Skeletal muscle tissue (tissue), 4 donors: ENCODE measurements around the gene SDCCAG8. TPM values are rescaled to one million over a fixed set of nuclear protein-coding genes. Genes with fewer than 3 reads are reported as not detected.
"Not testable (repeated sequence)": the region's sequence is repeated elsewhere in the genome, so short reads cannot be mapped to it uniquely, and the experiment has no call there.

Experiments
- H3K27ac ChIP-seq: one replicate; pipeline ENCODE4 v1.7.0; 2013; ENCODE audit warnings: mild to moderate bottlenecking, low read depth, low read length, inconsistent platforms
- H3K27me3 ChIP-seq, 3 donors: one replicate each; pipeline ENCODE4 v1.7.0; 2013; ENCODE audit warnings: low read length in 3 of 3; ENCODE audit not compliant: control insufficient read depth in 3 of 3, insufficient read depth in 3 of 3
- H3K36me3 ChIP-seq, 3 donors: one replicate each; pipeline ENCODE4 v1.7.0; 2013; ENCODE audit warnings: low read length in 3 of 3; ENCODE audit not compliant: control insufficient read depth in 3 of 3, insufficient read depth in 3 of 3
- H3K4me1 ChIP-seq, 3 donors: one replicate each; pipeline ENCODE4 v1.7.0; 2013; ENCODE audit warnings: low read length in 3 of 3, mild to moderate bottlenecking in 3 of 3; ENCODE audit not compliant: control insufficient read depth in 3 of 3, insufficient read depth in 3 of 3
- H3K4me3 ChIP-seq, 3 donors: one replicate each; pipeline ENCODE4 v1.7.0; 2013; ENCODE audit warnings: low read length in 3 of 3
- H3K9ac ChIP-seq, 3 donors: one replicate each; pipeline ENCODE4 v1.7.0; 2013; ENCODE audit warnings: low read length in 3 of 3, mild to moderate bottlenecking in 3 of 3, moderate library complexity in 2 of 3, low read depth in 1 of 3
- H3K9me3 ChIP-seq, 3 donors: one replicate each; pipeline ENCODE4 v1.7.0; 2013; ENCODE audit warnings: low read length in 3 of 3; ENCODE audit not compliant: control insufficient read depth in 3 of 3
- total RNA-seq: library from RNA; depleted of rRNA; stranded (reverse); fragments of >200 nt; gene quantifications from one replicate; pipeline ENCODE4 v1.2.3, GENCODE V29; 2014
- donor health status: Osteomylitis.

SDCCAG8 gene
- total RNA-seq, result 71.5 TPM

DNA sequence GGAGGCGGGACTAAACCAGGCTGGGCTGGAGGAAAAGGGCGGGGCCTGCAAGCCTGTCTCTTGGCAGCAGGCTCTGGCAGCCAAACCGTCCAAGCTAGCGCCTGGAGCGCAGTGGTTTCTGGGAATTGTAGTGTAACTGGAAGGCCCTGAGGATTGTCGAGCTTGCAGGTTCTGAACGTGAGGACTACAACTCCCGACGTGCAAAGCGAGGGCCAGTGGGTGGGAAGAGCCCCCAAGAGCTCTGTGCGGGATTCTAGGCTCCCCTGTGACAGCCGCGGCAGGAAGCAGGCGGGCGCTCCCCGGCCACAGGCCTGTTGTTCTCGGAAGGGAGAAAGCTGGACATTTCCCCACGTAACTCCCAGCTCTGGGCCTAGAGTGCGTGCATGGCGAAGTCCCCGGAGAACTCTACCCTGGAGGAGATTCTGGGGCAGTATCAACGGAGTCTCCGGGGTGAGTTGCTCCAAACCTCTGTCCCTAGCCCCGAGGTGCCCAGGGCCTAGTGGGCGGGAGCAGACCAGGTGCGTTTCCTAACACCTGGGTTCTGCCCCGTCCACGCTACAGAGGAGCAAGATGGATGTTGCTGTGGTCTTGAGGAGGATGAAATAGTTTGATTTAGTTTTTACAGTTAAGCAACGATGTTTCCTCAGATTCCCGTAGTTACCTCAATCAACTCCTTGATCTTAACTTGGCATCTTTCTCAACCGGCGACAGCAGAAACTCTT is at the start of gene SDCCAG8:
TSS of gene SDCCAG8 (plus strand) at position 251 of the 722 bp plus-strand sequence. CDS start at position 384, 133 bp downstream.
- H3K9me3 ChIP-seq, result no peaks in the 10 kb centered on the region
- H3K27me3 ChIP-seq, result no peaks in the 10 kb centered on the region
- H3K9ac ChIP-seq, result peak within 1 kb of the TSS; percentile 92 to 100 (median 98)
- no peaks in the 10 kb centered on the region for H3K36me3 ChIP-seq
- peak within 1 kb of the TSS; percentile 98 to 99 (median 99) for H3K4me3 ChIP-seq
- peak within 1 kb of the TSS; percentile 98 for H3K27ac ChIP-seq
- H3K4me1 ChIP-seq, result peaks cover 7 to 43% (median 13%) of the 10 kb centered on the region in 3 donors

DNA sequence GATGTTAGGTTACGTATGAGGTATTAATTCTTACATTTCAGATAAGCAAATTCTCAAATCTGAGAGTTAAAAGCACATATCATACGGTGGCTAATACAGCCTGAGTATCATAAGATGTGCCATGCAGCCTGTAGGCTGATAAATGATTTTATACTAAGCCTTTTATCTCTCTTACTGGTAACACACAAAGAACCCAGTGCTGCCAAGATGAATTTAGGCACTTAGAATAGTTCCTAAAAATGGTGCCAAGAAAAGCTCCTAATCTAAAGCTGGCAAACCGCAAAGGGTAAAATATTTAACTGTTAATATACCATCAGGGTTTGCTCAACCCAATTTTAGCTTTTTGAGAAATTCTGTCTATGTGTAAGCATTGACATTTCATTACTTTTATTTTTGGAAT is 43.9 kb upstream of the SDCCAG8 start:
- not testable (repeated sequence) for H3K4me1 ChIP-seq, H3K27me3 ChIP-seq, H3K4me3 ChIP-seq, H3K27ac ChIP-seq, H3K36me3 ChIP-seq, H3K9me3 ChIP-seq, H3K9ac ChIP-seq

DNA sequence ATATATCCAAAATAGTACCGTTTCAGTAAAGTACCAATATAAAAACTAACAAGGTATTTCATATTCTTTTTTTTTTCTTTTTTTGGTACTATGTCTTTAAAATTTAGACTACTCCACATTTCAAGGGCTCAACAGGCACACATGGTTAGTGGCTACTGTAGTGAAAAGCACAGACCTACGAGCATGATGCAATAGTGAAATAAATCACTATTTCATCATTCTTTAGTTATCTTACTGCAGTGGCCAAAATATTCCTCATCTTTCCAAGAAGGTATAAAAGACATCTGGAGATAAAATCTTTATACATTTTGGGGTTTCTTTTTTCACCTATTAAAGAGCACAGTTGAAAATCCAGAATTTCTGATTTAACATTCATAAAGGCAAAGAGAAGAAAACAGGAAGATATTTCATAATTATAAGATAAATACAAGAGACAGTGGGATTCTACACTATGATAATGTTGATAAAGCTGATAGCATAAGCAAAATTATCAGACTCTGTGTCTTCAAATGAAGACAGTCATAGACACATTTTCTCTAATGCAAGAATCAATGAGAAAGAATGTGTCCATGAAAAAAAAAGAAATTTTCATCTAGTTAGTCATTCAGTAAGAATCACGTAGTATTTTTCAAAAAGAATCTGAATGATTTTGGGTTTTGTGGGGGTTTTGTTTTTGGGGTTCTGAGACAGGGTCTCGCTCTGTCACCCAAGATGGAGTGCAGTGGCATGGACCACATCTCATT is 42.6 kb upstream of the SDCCAG8 start:
- Histone ChIP-seq H3K27ac (no peak overlapping the region), H3K4me1 (no peaks in the 10 kb centered on the region), H3K36me3 (peaks cover 0 to 5% (median 0%) of the 10 kb centered on the region in 3 donors), H3K9me3 (no peaks in the 10 kb centered on the region), H3K4me3 (no peak overlapping the region), H3K9ac (no peak overlapping the region), H3K27me3 (no peaks in the 10 kb centered on the region)

DNA sequence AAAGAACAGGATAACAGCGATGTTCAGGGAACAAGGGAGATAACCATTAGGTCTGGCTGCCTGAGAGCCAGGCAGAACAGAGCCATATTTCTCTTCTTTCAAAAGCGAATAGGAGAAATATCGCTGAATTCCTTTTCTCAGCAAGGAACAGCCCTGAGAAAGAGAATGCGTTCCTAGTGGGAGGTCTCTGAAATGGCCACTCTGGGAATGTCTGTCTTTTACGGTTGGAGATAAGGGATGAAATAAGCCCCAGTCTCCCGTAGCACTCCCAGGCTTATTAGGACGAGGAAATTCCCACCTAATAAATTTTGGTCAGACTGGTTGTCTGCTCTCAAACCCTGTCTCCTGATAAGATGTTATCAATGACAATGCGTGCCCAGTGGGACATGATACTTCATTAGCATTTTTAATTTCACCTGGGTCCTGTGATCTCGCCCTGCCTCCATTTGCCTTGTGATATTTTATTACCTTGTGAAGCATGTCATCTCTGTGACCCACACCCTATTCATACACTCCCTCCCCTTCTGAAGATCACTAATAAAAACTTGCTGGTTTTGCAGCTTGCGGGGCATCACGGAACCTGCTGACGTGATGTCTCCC is 40.5 kb upstream of the SDCCAG8 start:
- H3K36me3 ChIP-seq, result peaks cover 0 to 12% (median 3%) of the 10 kb centered on the region in 3 donors
- H3K4me1 ChIP-seq, H3K9ac ChIP-seq, H3K27ac ChIP-seq, H3K4me3 ChIP-seq, H3K27me3 ChIP-seq, H3K9me3 ChIP-seq: not testable (repeated sequence)

DNA sequence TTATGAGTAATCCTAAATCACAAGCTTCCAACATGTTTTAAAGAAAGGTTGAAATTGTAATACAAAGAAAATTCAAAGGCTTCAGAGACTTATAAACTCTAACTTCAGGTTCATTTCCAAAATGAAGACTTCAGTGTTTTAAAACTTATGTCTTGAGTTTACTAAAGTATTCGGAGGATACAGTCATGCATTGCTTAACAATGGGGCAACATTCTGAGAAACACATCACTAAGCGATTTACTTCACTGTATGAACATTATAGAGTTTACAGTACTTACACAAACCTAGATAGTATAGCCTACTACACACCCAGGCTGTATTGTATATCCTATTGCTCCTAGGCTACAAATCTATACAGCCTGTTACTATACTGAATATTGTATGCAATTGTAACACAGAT is 39.1 kb upstream of the SDCCAG8 start:
- no peaks in the 10 kb centered on the region for H3K9me3 ChIP-seq
- no peaks in the 10 kb centered on the region for H3K4me1 ChIP-seq
- H3K36me3 ChIP-seq, result peaks cover 5 to 20% (median 12%) of the 10 kb centered on the region in 3 donors
- H3K27me3 ChIP-seq, result no peaks in the 10 kb centered on the region
- no peak overlapping the region for H3K27ac ChIP-seq
- no peak overlapping the region for H3K9ac ChIP-seq
- no peak overlapping the region for H3K4me3 ChIP-seq

DNA sequence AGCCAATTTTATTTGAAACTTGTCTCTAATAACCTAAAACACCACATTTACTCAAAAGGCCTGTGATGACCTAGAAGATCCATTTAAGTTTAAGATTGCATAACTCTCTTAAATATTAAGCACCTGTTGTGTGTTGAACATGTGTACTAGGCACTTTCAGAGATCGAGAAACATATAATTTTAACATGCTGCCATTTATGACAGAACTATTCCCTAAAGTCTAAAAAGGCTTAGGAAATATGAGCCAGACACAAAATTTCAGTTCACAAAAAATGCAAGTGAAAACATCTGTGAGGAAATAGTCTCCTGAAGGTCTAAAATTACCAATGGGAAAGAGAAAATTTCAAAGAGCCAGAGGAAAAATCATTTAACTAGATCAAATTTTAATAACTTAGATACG is 38.5 kb upstream of the SDCCAG8 start:
- H3K9ac ChIP-seq, result no peak overlapping the region
- H3K4me3 ChIP-seq, result no peak overlapping the region
- peaks cover 5 to 20% (median 12%) of the 10 kb centered on the region in 3 donors for H3K36me3 ChIP-seq
- H3K27ac ChIP-seq, result no peak overlapping the region
- H3K9me3 ChIP-seq, result no peaks in the 10 kb centered on the region
- no peaks in the 10 kb centered on the region for H3K4me1 ChIP-seq
- H3K27me3 ChIP-seq, result no peaks in the 10 kb centered on the region

DNA sequence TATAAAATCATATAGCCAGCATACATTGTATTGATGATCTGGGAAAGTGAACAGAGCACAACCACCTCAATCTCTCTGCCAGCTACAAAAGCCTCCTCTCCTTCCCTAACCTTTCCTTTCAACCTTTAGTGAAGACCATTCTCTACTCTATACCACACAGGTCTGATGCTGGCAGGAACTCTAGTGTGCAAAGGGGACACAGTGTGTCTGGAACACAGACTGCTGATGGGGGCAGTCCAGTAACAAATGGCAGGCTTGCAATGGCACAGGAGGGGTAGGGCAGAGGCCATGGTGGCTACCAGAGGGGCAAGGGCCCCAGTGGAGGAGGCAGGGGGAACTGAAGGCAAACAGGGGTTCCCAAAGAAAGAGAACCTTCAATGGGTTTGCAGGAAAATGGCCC is 37.8 kb upstream of the SDCCAG8 start:
- Histone ChIP-seq H3K4me3 (peak overlapping the region in 1 of 3 donors; percentile 12), H3K4me1 (no peaks in the 10 kb centered on the region), H3K27ac (no peak overlapping the region), H3K9me3 (no peaks in the 10 kb centered on the region), H3K27me3 (no peaks in the 10 kb centered on the region), H3K9ac (no peak overlapping the region), H3K36me3 (peaks cover 5 to 20% (median 14%) of the 10 kb centered on the region in 3 donors)

DNA sequence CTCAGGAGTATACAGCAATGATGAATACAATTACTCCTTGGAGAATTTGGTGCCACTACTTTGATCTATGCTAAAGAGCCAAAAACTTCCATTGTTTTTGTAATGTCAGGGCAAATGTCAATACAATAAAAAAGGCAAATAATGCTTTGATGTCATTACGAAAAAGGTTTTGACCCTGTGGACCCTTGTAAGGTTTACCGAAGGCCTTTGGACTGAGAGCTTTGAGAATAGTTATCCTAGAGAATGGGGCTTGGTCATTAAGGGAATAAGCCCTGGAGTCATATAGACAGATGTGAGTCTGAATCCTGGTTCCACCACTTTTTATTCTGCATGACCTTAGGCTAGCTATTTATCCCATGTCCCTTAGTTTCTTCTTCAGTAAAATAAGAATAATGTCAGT is 28.2 kb upstream of the SDCCAG8 start:
- H3K9ac ChIP-seq, result no peak overlapping the region

DNA sequence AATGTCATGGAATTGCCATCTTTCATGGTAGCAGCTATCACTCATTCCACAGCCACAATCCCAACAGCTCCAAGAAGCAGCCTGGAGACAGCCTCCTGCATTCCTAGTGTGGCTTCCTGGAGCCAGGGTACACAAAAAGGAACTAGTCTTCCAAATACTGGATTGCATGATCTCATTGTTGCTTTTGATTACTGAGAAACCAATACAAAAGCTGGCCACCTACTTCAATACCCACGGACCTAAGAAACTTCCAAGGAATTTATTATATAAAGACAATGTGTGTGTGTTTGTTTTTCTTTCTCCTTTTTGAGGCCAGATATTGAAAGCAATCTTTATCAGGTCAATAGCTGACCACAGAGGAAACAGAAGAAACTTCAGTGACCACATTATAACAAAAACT is 26.3 kb upstream of the SDCCAG8 start:
- Histone ChIP-seq H3K4me1 (peaks cover 2 to 7% (median 6%) of the 10 kb centered on the region in 3 donors), H3K36me3 (peaks cover 0 to 2% (median 0%) of the 10 kb centered on the region in 3 donors), H3K27me3 (no peaks in the 10 kb centered on the region), H3K9ac (no peak overlapping the region), H3K27ac (no peak overlapping the region), H3K9me3 (peaks cover 0 to 4% (median 0%) of the 10 kb centered on the region in 3 donors), H3K4me3 (no peak overlapping the region)

More for the DNA sequence above, 28.2 kb upstream of the SDCCAG8 start:
- Histone ChIP-seq H3K4me1 (peaks cover 2 to 7% (median 4%) of the 10 kb centered on the region in 3 donors), H3K27me3 (no peaks in the 10 kb centered on the region), H3K36me3 (peaks cover 2 to 8% (median 5%) of the 10 kb centered on the region in 3 donors), H3K9me3 (peaks cover 0 to 4% (median 0%) of the 10 kb centered on the region in 3 donors), H3K27ac (no peak overlapping the region), H3K4me3 (no peak overlapping the region)

DNA sequence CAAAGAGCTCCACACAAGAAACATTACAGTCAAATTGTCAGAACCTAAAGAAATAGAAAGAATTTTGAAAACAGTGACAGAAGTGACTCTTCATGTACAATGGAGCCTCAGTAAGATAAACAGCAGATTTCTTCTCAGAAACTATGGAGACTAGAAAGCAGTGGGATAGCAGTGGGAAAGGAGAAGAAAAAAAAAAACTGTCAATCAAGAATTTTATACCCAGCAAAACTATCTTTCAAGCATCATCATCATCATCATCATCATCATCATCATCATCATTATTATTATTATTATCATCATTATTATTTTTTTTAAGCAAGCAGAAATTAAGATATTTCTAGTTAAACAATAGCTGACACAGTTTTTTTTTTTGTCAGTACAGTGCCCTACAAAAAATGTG is 24.9 kb upstream of the SDCCAG8 start:
- H3K9ac ChIP-seq, result no peak overlapping the region
- no peak overlapping the region for H3K4me3 ChIP-seq
- H3K27ac ChIP-seq, result no peak overlapping the region
- peaks cover 1 to 12% (median 2%) of the 10 kb centered on the region in 3 donors for H3K4me1 ChIP-seq
- no peaks in the 10 kb centered on the region for H3K27me3 ChIP-seq
- H3K9me3 ChIP-seq, result peaks cover 0 to 4% (median 0%) of the 10 kb centered on the region in 3 donors
- peaks cover 0 to 2% (median 0%) of the 10 kb centered on the region in 3 donors for H3K36me3 ChIP-seq
